Muscle layer of duodenum (tissue), 2 donors: ENCODE measurements around the gene MANF.

Source experiments
- H3K27ac ChIP-seq: one replicate; pipeline ENCODE4 v1.7.0; 2013; ENCODE audit warnings: mild to moderate bottlenecking, low read length
- H3K27me3 ChIP-seq: one replicate; pipeline ENCODE4 v1.7.0; 2013; ENCODE audit warnings: low read depth, mild to moderate bottlenecking, control low read depth, low read length
- H3K36me3 ChIP-seq, 2 donors: one replicate each; pipeline ENCODE4 v1.7.0; 2013; ENCODE audit warnings: low read length in 2 of 2, control low read depth in 1 of 2, mild to moderate bottlenecking in 1 of 2; ENCODE audit not compliant: insufficient read depth in 2 of 2, control insufficient read depth in 1 of 2
- H3K4me1 ChIP-seq, 2 donors: one replicate each; pipeline ENCODE4 v1.7.0; 2013; ENCODE audit warnings: low read length in 2 of 2, mild to moderate bottlenecking in 2 of 2, control low read depth in 1 of 2, moderate library complexity in 1 of 2; ENCODE audit not compliant: insufficient read depth in 2 of 2, control insufficient read depth in 1 of 2
- H3K4me3 ChIP-seq, 2 donors: one replicate each; pipeline ENCODE4 v1.7.0; 2013; ENCODE audit warnings: low read length in 2 of 2, low read depth in 1 of 2, mild to moderate bottlenecking in 1 of 2
- H3K9me3 ChIP-seq, 2 donors: one replicate each; pipeline ENCODE4 v1.7.0; 2013; ENCODE audit warnings: low read length in 2 of 2, control low read depth in 1 of 2, mild to moderate bottlenecking in 1 of 2; ENCODE audit not compliant: control insufficient read depth in 1 of 2
- donor health status: healthy.

Gene MANF

GRCh38 chr3:51384726-51385473, at the start of gene MANF:
Gene MANF, plus strand, starts transcription at chr3:51385291. Its CDS starts 52 bp downstream, at chr3:51385343.
- H3K4me1 ChIP-seq: peaks cover 22 to 34% of the 10 kb centered on the region in 2 donors
- H3K4me3 ChIP-seq: peak within 1 kb of the TSS; percentile 93 to 97
- peaks cover 17 to 20% of the 10 kb centered on the region in 2 donors for H3K36me3 ChIP-seq
- no peaks in the 10 kb centered on the region for H3K27me3 ChIP-seq
- H3K27ac ChIP-seq: peak within 1 kb of the TSS; percentile 95
- H3K9me3 ChIP-seq: no peaks in the 10 kb centered on the region

GRCh38 chr3:51336261-51336660, 48.8 kb upstream of the MANF start:
- H3K9me3 ChIP-seq: no peaks in the 10 kb centered on the region
- H3K27ac ChIP-seq: no peak overlapping the region
- H3K27me3 ChIP-seq: no peaks in the 10 kb centered on the region
- no peak overlapping the region for H3K4me3 ChIP-seq
- H3K36me3 ChIP-seq: no peaks in the 10 kb centered on the region
- H3K4me1 ChIP-seq: peaks cover 7 to 10% of the 10 kb centered on the region in 2 donors

- Histone ChIP-seq H3K27ac (no peak overlapping the region), H3K4me1 (peaks cover 7 to 10% of the 10 kb centered on the region in 2 donors), H3K27me3 (no peaks in the 10 kb centered on the region), H3K36me3 (no peaks in the 10 kb centered on the region), H3K4me3 (no peak overlapping the region), H3K9me3 (no peaks in the 10 kb centered on the region)
These were observed 47.4 kb upstream of the MANF start for GRCh38 chr3:51337666-51338065.

- H3K9me3 ChIP-seq: no peaks in the 10 kb centered on the region
- H3K27ac ChIP-seq: no peak overlapping the region
- peaks cover 7 to 10% of the 10 kb centered on the region in 2 donors for H3K4me1 ChIP-seq
- H3K36me3 ChIP-seq: no peaks in the 10 kb centered on the region
- H3K4me3 ChIP-seq: no peak overlapping the region
- H3K27me3 ChIP-seq: no peaks in the 10 kb centered on the region
These were observed 46.5 kb upstream of the MANF start for GRCh38 chr3:51338632-51339031.

GRCh38 chr3:51340013-51340829, 44.9 kb upstream of the MANF start:
- H3K4me3 ChIP-seq: no peak overlapping the region
- peak overlapping the region; percentile 73 for H3K27ac ChIP-seq
- peaks cover 7 to 10% of the 10 kb centered on the region in 2 donors for H3K4me1 ChIP-seq
- H3K27me3 ChIP-seq: no peaks in the 10 kb centered on the region
- H3K36me3 ChIP-seq: no peaks in the 10 kb centered on the region
- no peaks in the 10 kb centered on the region for H3K9me3 ChIP-seq

- no peaks in the 10 kb centered on the region for H3K36me3 ChIP-seq
- H3K27ac ChIP-seq: peak overlapping the region; percentile 28
- H3K9me3 ChIP-seq: no peaks in the 10 kb centered on the region
- no peak overlapping the region for H3K4me3 ChIP-seq
- H3K27me3 ChIP-seq: no peaks in the 10 kb centered on the region
- peaks cover 7 to 10% of the 10 kb centered on the region in 2 donors for H3K4me1 ChIP-seq
These were observed 44.0 kb upstream of the MANF start for GRCh38 chr3:51340989-51341636.

- Histone ChIP-seq H3K9me3 (peaks cover 0 to 3% of the 10 kb centered on the region in 2 donors), H3K4me1 (peaks cover 7 to 10% of the 10 kb centered on the region in 2 donors), H3K27me3 (no peaks in the 10 kb centered on the region), H3K27ac (no peak overlapping the region), H3K36me3 (no peaks in the 10 kb centered on the region), H3K4me3 (no peak overlapping the region)
These were observed 41.0 kb upstream of the MANF start for GRCh38 chr3:51343918-51344687.

- H3K36me3 ChIP-seq: no peaks in the 10 kb centered on the region
- no peak overlapping the region for H3K27ac ChIP-seq
- H3K27me3 ChIP-seq: no peaks in the 10 kb centered on the region
These were observed 34.3 kb upstream of the MANF start for GRCh38 chr3:51350751-51351150.

GRCh38 chr3:51353131-51353530, 32.0 kb upstream of the MANF start:
- Histone ChIP-seq H3K36me3 (no peaks in the 10 kb centered on the region), H3K27me3 (no peaks in the 10 kb centered on the region), H3K4me3 (no peak overlapping the region), H3K4me1 (no peaks in the 10 kb centered on the region), H3K27ac (no peak overlapping the region), H3K9me3 (no peaks in the 10 kb centered on the region)

More at GRCh38 chr3:51350751-51351150, 34.3 kb upstream of the MANF start:
- Histone ChIP-seq H3K4me3 (no peak overlapping the region), H3K9me3 (peaks cover 0 to 3% of the 10 kb centered on the region in 2 donors), H3K4me1 (no peaks in the 10 kb centered on the region)

GRCh38 chr3:51353691-51354090, 31.4 kb upstream of the MANF start:
- Histone ChIP-seq H3K9me3 (no peaks in the 10 kb centered on the region), H3K4me1 (no peaks in the 10 kb centered on the region), H3K27ac (no peak overlapping the region), H3K27me3 (no peaks in the 10 kb centered on the region), H3K4me3 (no peak overlapping the region), H3K36me3 (no peaks in the 10 kb centered on the region)
